ENCODE data around the gene C1orf50.

Gene C1orf50

GRCh38 chr1:42732126-42732680, 34.8 kb upstream of the C1orf50 start:
- no peak for TF ChIP-seq CTCF (IDR thresholded peaks at IDR 0.05)

GRCh38 chr1:42733415-42734200, 33.4 kb upstream of the C1orf50 start:
- no peak for TF ChIP-seq CTCF (IDR thresholded peaks at IDR 0.05)

- no peak for TF ChIP-seq CTCF (IDR thresholded peaks at IDR 0.05)
Measured at GRCh38 chr1:42734201-42735035, 32.6 kb upstream of the C1orf50 start.

- no peak for TF ChIP-seq CTCF (IDR thresholded peaks at IDR 0.05)
Measured at GRCh38 chr1:42735056-42735455, 32.0 kb upstream of the C1orf50 start.

GRCh38 chr1:42735477-42736105, 31.5 kb upstream of the C1orf50 start:
- no peak for TF ChIP-seq CTCF (IDR thresholded peaks at IDR 0.05)

GRCh38 chr1:42736152-42736551, 30.9 kb upstream of the C1orf50 start:
- TF ChIP-seq CTCF (IDR thresholded peaks at IDR 0.05): no peak

GRCh38 chr1:42736571-42737200, 30.4 kb upstream of the C1orf50 start:
- TF ChIP-seq CTCF (IDR thresholded peaks at IDR 0.05): no peak

Measured in LNCAP (cell line).